Activated gamma-delta T cell treated with anti-CD3 and anti-CD28 coated beads, Interleukin-2, amount 50 U/mL, for 16 hours (primary cell): Measurements from ENCODE around the gene TCF7L2.

ENCODE experiments used
- DNase-seq: peaks from one replicate; pipeline ENCODE4 v3.0.0-alpha.2; 2020; ENCODE audit warnings: low read depth

Gene TCF7L2

DNA sequence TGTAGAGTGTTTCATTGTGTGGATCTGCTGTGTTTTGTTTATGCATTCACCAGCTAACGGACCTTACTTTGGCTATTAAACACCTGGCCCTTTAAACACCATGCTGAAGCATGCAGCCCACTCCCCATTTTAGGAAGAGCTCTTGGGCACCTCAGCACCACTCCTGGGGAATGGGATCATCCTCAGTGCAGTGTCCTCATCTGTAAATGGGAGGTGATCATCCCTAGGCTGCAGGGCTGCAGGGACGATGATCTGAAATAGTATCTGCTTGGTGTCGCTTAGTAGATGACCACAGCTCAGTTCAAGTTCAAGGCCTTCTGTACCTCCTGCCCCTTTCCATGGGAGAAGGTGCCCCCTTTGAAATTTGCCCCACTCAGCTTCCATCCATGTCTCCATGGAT lies 229.9 kb downstream of the TCF7L2 start:
- DNase-seq, result no peak

DNA sequence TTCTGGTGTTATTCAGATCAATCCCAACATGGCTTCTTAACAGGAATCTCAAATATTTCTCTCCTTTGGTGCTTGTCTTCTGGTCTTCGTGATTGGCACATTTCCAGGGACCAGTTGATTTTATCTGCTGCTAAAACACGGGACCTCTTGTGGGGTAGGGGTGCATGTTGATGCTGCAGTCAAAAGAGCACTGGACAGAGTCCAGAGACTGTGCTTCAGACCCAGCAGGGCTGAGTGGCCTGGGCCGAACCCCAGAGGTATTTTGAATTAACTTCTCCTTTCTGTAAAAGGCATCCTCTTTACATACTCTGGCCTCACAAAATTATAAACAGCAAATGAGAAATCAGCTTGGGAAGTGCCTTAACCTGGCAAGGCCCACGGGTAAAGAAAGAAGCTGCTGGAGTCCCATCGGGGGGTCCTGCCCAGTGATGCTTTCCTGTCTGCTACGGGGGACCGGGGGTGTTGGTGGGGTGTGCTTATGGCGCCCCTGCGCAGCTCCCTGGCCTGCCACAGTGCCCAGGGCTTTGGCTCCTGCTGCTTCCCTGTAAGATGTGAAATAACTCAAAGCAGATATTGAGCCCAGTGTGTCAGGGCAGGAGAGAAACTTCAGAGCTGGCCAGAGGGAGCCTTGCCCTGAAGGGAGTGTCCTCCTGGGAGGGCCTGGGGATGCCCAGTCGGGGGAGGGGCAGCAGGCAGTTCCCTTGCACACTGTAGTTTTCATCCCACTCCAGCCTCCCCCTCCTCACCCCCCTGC lies 230.5 kb downstream of the TCF7L2 start:
- DNase-seq, result no peak

DNA sequence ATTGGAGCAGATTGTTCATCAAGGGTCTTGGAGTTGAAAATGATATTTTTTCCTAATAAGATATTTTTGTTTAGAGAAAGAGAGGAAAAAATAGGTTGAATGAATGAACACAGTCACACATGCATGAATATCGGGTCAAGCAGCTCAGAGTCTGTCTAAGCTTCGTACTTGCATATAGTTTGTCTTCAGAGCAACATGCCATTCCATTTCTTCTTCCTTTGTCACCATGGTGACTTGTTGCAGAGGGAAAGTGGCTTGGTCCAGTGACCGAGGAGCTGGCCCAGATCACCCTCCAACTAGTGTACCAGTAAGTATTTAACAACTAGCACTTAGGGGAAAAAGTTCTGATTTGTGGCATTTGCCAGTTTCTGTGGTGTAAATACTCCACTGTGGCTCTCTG lies 232.1 kb downstream of the TCF7L2 start:
- no peak for DNase-seq

DNA sequence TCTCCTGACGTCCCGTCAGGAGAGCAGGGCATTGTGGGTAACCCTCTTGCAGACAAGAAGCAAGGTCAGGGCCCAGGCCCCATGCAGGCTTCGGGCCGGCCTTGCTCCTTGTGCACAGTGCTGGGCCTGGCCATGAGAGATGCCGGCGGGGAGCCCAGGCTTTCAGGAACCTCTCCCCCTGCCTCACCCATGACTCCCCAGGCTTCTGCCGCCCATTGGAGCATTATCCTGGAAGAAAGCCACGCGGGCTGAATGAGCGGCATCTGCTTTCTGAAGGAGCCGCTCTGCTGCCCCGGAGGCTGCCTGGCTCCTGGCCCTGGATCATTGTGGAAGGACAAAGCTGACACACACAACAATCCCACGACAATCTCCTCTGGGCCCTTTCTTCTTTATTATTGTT lies 233.5 kb downstream of the TCF7L2 start:
- DNase-seq, result no peak

DNA sequence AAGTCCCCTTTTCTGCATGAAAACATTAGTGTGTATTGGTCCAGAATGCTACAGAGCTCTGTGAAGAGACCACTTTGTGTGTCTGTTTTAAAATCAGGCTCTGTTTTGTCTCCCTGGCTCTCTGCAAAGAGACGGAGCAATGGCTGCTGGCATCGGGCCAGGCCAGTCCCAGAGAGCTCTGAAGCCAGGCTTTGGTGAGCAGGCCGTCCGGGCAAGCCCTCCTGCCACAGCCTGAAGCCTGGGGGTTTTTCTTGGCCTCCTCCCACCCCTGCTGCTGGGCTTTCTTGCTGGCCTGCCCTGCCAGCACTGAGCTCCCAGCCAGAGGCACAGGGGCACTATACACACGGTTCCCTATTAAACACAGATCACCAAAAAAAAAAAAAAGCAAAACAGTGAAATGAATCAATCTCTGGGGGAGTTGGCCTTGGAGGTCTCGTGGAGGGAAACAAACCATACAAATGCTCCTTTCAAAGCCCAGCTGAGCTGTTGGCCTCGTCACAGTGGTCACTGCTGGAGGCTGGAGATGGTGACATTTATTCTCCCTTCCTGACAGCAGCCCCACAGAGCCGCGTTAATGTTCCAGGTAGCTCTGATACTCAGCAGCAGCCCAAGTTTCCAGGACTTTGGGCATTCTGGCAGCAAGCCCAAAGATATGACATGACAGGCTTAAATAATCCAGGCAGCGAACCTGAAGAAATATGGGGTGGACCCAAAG lies 237.2 kb downstream of the TCF7L2 start:
- no peak for DNase-seq

DNA sequence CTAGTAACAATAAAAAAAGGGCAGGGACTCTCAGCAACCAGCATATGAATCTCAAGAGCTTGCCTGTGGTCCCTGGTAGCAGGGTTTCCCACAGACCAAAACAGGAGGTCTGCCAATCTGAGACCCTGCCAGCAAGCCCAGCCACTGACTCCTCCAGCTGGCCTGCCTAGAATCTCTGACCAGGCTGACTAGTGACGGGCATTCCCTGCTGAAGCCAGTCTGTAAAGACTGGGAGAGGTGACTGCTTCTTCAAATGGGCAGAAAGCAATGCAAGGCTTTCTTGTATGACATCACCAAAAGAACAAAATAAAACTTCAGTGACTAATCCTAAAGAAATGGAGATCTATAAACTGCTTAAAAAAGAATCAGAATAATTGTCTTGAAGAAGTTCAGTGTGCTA lies 249.4 kb downstream of the TCF7L2 start:
- no peak for DNase-seq

DNA sequence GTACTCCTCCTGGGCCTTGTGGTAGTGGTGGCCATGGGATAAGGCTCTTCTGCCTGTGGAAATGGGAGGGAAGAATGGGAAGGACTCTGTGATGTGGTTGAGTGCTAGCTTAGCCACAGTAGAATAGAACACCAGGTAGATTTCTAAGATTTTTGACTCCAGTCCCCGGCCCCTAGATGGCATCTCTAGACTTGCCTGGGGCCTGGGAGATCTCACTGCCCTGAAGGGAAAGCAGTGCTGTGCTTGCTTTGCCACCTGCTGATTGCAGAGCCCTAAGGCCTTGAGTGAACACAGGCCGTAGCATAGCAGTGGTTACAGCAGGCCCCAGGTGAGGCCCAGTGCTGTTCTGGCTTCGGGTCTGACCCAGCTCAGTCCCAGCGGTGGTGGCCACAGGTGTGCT lies 252.0 kb downstream of the TCF7L2 start:
- no peak for DNase-seq

DNA sequence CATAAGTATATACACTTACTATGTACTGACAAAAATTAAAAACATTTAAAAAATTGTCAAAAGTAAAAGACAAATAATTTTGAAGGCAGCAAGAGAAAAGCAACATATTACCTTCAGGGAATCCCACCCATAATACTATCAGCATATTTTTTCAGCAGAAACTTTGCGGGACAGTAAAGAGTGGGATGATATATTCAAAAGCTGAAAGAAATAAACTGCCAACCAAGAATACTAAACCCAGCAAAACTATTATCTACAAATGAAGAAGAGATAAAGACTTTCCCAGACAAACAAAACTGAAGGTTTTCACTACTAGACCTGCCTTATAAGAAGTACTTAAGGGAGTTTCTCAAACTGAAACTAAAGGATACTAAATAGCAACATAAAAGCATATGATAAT lies 257.9 kb downstream of the TCF7L2 start:
- no peak for DNase-seq

DNA sequence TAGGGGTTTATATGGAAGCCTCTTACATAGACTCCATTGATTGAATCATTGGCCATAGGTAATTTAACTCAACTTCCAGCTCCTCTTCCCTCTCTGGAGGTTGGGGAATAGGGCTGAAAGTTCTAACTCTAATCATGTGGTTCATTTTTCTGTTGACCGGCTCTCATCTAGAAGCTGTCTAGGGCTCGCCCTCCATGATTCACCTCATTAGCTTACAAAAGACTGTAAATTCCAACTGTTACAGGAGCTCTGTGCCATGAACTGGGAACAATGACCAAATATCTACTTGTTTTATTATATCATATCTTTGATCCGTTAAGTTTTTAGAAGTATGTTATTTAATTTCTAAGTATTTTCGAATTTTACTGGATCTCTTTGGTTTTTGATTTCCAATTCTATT lies 263.0 kb downstream of the TCF7L2 start:
- no peak for DNase-seq

DNA sequence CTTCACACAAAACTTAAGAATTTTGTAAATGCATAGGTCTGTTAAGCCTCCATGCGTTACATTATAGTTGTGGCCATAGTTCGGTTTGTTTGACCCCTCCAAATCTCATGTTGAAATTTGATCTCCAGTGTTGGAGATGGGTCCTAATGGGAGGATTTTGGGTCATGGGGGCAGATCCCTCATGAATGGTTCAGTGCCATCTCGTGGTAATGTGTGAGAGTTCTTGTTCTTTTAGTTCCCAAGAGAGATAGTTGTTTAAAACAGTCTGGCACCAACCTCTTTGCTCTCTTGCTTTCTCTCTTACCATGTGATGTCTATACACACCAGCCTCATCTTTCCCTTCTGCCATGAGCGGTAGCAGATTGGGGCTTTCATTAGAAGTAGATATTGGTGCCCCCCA lies 264.3 kb downstream of the TCF7L2 start:
- no peak for DNase-seq

DNA sequence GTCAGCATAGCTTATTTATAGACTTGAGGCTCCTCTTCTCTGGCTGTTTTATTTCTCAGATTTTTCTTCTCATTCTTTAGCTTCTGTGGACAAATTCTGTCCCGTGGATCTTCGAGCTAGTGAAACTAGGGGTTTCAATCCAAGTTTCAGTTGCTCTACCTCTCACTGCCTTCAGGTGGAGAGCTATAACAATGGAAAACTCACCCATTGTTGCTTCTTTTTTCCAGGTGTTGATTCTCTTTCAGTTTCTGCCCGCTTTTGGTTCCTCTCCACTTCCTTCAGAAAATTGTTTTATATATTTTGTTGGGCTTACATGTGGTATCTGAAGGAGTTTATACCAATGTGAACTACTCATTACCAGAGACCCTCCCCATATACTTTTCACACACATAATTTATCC lies 266.1 kb downstream of the TCF7L2 start:
- DNase-seq, result no peak
